HepG2 (cell line): ENCODE data around the gene RPSA. TPM values are rescaled to one million over a fixed set of nuclear protein-coding genes. Genes with fewer than 3 reads are reported as not detected.

Source experiments
- BHLHE40 ChIP-seq: IDR thresholded peaks from 2 replicates; pipeline ENCODE4 v1.6.1; 2011; ENCODE audit warnings: low read length, improper control_type of control experiment
- HINFP ChIP-seq: sonication (generic); formaldehyde crosslinking; IDR thresholded peaks from 2 replicates; pipeline ENCODE4 v1.4.0; 2020; ENCODE audit warnings: low read depth, mild to moderate bottlenecking, missing genetic modification reagents
- NCOR1 ChIP-seq: fragments of 200-600 bp; sonication (generic); IDR thresholded peaks from 2 replicates; pipeline ENCODE4 v1.7.0; 2017; ENCODE audit warnings: antibody characterized with exemption, low read length, borderline replicate concordance
- THAP9 ChIP-seq: sonication (generic); formaldehyde crosslinking; IDR thresholded peaks from 2 replicates; pipeline ENCODE4; 2020; ENCODE audit warnings: missing genetic modification reagents, mild to moderate bottlenecking, borderline replicate concordance
- ZBTB25 ChIP-seq: IDR thresholded peaks from 2 replicates; pipeline ENCODE4 v1.6.1; 2018; ENCODE audit warnings: missing genetic modification reagents
- ZBTB40 ChIP-seq, 2 experiments: fragments of 450-650 bp in 1 of 2; sonication (generic) in 1 of 2; formaldehyde crosslinking in 1 of 2; IDR thresholded peaks; 2 replicates each; pipeline versions ENCODE4 v1.6.1 to v1.8.0; 2016 to 2022; ENCODE audit warnings: antibody characterized with exemption in 1 of 2, mild to moderate bottlenecking in 1 of 2, missing genetic modification reagents in 1 of 2
- ZNF770 ChIP-seq: sonication (generic); formaldehyde crosslinking; IDR thresholded peaks from 2 replicates; pipeline ENCODE4 v1.5.0; 2020; ENCODE audit warnings: mild to moderate bottlenecking, missing genetic modification reagents
- polyA plus RNA-seq, 8 experiments: library from polyadenylated mRNA; depleted of rRNA in 3 of 8; stranded (reverse) in 7 of 8; unstranded in 1 of 8; fragments of >200 nt; fragmentation: Illumina TruSeq in 4 of 8; extraction: Trizol in 4 of 8; gene quantifications; 2 replicates each; pipeline versions ENCODE4 v1.2.1 to v1.2.3, GENCODE V29; 2011 to 2016; ENCODE audit warnings: low read depth in 4 of 8, missing spikeins in 1 of 8, mixed read lengths in 1 of 8; ENCODE audit not compliant: insufficient read depth in 1 of 8
- total RNA-seq, 5 experiments: library from RNA; depleted of rRNA; stranded (reverse); fragments of >200 nt; fragmentation: Illumina TruSeq; extraction: Trizol; gene quantifications; 2 replicates each; pipeline ENCODE4 v1.2.3, GENCODE V29; 2016; ENCODE audit warnings: low read depth in 1 of 5

The RPSA gene
- total and polyA plus RNA-seq, 2 of the 13 experiments (the other 11 are each of a cell fraction or from before 2014, with no cell fraction given) = 1,683 to 3,226 TPM

GRCh38 chr3:39383045-39383880, 23.3 kb upstream of the RPSA start, which contains the start of gene SLC25A38 (continued):
- peak; percentile 44 for TF ChIP-seq ZNF770 (CRISPR knock-in tag)
- peak; percentile 46; the same call in 1 of the 2 replicates for TF ChIP-seq ZBTB25 (CRISPR knock-in tag)
- TF ChIP-seq HINFP = 0 out of 2 replicates have a peak, but pooled peaks have one; percentile 64
- peak; percentile 87; the same call in 1 of the 2 replicates for TF ChIP-seq THAP9 (CRISPR knock-in tag)
- TF ChIP-seq BHLHE40 = peak; percentile 95
- TF ChIP-seq ZBTB40 (IDR thresholded peaks at IDR 0.05) = no peak
- peak; percentile 49; the same call in 1 of the 2 replicates for TF ChIP-seq ZBTB40 (CRISPR knock-in tag; IDR thresholded peaks at IDR 0.05)
- TF ChIP-seq NCOR1 = 0 out of 2 replicates have a peak, but pooled peaks have one; percentile 26
